NCI-H345 (cell line): ENCODE results near the gene AK3.
"Not testable (repeated sequence)": the region's sequence is repeated elsewhere in the genome, so short reads cannot be mapped to it uniquely, and the experiment has no call there.

Experiments used
- DNase-seq: peaks from one replicate; lab custom pipeline; 2025; lab: John Stamatoyannopoulos, UW

The AK3 gene

DNA sequence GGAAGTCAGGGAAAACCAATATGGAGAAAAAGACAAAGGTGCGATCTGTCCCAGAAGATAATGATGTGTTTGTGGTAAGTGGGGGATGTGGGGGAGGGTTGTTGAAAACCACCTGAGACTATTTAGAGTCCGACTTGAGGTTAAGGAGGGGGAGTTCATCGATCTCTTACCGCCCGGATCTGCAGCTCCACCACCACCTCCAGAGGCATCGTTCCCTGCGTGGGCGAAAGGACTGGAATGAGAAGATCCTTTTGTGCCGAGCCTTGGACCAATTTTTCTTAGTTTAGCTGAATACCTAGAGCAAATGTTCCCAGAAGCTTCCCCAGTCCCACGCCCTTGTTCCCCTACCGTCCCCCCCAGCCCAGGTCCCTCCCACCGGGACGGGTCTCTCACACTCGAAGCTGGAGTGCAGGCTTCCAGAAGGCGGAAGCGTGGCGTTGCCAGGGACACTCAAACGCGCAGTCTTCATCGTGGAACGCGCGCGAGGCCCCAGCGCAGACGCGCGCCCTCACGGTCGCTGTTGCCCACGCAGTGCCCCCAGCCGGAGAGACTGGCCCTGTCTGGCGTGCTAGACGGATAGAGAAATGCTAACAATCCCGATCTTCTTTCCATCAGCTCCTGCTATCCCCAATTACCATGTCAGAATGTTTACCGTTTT is 74.8 kb downstream of the AK3 start, which contains the start of gene SPATA6L:
SPATA6L (minus strand) TSS at position 439 of the 658 bp plus-strand sequence; CDS start at position 209, 230 bp downstream.
- DNase-seq, result peak; percentile 73

DNA sequence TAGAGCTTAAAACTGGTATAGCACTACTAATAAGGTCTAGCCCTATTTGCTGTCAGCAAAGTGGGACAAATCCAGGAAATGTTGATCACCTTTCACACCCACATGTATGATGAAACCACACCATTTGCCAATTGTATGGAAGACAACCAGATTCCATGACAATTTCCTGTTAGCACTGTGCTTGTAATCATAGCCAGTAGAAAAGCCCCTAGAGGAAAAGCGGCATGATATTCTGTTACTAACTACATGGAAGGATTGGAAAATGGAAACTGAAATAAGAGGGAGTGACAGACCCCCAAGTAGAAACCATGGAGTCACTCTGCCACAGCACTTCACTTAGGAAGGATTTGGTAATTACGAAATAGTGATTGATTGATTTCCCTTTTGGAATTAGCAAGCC is 75.6 kb downstream of the AK3 start:
- no peak for DNase-seq

DNA sequence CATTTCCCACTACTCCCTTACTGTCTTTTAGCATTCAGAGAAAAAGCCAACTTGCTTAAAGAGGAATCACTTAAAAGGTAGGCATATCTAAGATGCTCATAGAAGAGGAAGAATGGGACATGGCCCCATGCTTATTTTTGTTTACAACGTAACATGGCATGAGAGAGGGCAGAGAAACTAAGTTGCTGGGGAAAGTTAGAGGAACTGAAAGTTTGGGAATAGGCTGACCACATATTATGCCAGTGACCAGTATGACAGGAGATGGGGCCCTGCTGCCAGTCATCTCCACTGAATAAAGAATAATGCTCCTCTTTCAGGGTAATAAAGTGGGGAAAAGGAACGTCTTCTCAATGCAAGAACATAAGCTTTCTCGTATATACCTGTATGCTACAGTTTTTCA is 77.0 kb downstream of the AK3 start:
- DNase-seq, result no peak

DNA sequence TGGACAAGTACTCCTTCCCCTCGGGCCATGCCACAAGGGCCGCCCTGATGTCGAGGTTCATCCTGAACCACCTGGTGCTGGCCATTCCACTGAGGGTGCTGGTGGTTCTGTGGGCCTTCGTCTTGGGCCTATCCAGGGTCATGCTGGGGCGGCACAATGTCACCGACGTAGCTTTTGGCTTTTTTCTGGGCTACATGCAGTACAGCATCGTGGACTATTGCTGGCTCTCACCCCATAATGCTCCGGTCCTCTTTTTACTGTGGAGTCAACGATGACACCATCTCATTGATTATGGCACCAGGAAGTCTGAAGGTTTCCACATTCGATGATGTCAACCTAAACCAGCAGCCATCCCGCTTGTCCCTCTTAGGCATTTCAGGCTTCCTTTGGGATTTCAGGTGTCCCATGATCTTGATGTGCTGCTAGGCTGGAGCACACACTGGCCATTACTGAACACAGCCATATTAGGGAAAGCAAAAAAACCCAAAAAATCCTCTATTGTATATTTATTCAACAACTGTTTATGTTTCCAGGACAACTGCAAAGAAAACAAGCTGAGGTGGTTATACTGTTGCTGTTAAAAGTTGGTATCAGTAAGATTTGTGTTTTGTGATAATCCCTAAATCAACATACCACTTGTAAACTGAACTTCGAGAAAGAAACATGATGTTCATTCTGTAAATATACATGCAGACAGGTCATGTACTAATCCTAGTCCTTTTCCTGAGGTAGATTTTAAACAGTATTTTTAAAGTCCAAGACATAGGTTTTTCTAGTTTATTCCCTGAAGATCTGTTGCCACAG is 77.8 kb downstream of the AK3 start:
- peak; percentile 33 for DNase-seq

DNA sequence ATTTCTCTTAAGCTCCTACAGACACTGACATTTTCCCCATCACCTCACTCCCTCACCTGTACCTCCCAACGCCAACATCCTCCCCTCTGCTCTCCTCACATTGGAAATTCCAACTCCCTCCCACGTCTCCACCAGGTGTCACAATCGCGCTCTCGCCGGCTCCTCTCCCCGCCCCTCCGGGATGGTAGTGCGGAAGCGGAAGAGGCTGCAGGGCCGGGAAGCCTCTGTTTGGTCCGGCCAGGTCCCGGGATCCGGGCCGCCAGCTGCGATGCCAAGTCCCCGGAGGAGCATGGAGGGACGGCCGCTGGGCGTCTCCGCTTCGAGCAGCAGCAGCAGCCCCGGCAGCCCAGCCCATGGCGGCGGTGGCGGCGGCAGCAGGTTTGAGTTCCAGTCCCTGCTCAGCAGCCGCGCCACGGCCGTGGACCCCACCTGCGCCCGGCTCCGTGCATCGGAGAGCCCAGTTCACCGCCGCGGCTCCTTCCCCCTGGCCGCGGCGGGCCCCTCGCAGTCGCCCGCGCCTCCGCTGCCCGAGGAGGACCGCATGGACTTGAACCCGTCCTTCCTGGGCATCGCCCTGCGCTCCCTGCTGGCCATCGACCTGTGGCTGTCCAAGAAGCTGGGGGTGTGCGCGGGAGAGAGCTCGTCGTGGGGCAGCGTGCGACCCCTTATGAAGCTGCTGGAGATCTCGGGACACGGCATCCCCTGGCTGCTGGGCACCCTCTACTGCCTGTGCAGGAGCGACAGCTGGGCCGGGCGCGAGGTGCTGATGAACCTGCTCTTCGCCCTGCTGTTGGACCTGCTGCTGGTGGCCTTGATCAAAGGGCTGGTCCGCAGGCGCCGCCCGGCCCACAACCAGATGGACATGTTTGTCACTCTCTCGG is 78.7 kb downstream of the AK3 start, which contains the start of gene PLPP6:
PLPP6 (plus strand) TSS at position 187 of the 881 bp plus-strand sequence; CDS start at position 269, 82 bp downstream.
- peak; percentile 96 for DNase-seq

DNA sequence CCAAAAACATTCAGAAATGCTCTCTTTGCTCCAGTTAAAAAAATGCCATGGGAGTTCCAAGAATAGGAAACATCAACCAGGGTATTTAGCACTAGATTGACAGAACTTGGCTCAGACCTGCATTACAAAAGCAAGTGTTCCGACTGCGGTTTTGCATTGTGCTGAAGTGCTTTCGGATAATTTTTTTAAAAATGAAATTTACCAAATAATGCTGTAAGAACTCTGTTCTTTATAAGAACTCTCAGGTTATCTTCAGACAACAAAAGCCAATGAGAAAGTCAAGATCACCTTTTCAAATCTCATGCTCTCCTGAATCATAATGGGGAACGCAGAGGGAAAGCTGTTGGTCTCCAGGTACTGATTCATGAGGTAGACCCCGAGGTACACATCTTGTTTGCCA is 79.4 kb downstream of the AK3 start:
- no peak for DNase-seq

DNA sequence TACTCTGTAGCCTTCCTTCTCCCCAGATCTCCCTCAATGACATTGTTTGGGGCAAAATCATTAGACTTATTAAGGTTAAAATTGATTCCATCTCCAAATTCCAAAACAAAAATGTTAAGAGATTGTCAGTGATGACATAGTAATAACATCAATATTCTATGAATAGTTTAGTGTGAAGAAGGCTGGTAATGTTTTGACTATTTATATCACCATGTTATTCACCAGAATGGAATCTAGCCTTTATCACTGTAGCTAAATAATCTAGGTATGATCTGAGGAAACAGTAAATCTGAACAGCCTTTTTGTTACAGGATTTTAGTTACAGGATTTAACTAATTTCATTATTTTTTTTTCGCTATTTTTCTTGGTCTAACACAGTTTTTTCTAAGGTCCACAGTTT is 79.8 kb downstream of the AK3 start:
- DNase-seq, result no peak

DNA sequence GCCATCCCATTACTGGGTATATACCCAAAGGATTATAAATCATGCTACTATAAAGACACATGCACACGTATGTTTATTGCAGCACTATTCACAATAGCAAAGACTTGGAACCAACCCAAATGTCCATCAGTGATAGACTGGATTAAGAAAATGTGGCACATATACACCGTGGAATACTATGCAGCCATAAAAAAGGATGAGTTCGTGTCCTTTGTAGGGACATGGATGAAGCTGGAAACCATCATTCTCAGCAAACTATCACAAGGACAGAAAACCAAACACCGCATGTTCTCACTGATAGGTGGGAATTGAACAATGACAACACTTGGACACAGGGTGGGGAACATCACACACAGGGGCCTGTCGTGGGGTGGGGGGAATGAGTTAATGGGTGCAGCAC is 80.3 kb downstream of the AK3 start:
- DNase-seq, result not testable (repeated sequence)
